Activated naive CD4-positive, alpha-beta T cell treated with Interleukin-2 at 50 U/mL for 16 hours (primary cell): Measurements from ENCODE around the gene APBB1.

Experiments
- DNase-seq: peaks from one replicate; pipeline ENCODE4 v3.0.0-alpha.2; 2020

APBB1 gene

GRCh38 chr11:6389905-6390717, 28.8 kb downstream of the APBB1 start, which contains the start of gene SMPD1:
TSS of gene SMPD1 (plus strand) at chr11:6390474. CDS start at chr11:6390599, 125 bp downstream.
- peak; percentile 93 for DNase-seq

- no peak for DNase-seq
Measured at GRCh38 chr11:6388748-6389147, 30.1 kb downstream of the APBB1 start.

DNA sequence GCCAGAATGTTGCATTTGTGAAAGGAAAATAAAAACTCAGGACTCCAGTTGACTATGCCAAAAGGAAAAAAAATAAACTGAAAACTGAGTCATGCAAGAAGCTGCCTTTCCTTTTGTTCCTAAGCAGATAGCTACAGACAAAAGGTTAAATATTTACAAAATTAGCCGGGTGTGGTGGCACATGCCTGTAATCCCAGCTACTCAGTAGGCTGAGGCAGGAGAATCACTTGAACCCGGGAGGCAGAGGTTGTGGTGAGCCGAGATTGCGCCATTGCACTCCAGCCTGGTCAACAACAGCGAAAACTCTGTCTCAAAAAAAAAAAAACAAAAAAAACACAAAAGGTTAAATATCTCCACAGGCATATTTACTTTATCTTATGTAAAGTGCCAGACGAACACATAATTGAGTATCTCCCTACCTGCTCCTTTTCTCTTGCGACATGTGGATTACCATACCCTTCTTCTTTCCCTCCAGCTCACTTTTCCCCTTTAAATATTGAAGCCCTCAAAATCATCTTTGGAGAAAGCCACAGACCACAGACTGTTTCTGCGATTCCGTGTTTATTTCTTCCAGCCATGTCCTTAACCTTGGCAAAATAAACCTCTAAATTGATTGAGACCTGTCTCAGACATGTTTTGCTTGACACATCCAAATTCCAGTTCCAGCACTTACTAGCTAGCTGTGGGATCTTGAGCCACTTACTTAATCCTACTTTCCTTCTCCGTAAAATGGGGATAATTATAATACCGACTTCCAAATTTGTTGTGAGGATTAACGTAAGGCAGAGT, 30.9 kb downstream of the APBB1 start:
- DNase-seq, result no peak

DNA sequence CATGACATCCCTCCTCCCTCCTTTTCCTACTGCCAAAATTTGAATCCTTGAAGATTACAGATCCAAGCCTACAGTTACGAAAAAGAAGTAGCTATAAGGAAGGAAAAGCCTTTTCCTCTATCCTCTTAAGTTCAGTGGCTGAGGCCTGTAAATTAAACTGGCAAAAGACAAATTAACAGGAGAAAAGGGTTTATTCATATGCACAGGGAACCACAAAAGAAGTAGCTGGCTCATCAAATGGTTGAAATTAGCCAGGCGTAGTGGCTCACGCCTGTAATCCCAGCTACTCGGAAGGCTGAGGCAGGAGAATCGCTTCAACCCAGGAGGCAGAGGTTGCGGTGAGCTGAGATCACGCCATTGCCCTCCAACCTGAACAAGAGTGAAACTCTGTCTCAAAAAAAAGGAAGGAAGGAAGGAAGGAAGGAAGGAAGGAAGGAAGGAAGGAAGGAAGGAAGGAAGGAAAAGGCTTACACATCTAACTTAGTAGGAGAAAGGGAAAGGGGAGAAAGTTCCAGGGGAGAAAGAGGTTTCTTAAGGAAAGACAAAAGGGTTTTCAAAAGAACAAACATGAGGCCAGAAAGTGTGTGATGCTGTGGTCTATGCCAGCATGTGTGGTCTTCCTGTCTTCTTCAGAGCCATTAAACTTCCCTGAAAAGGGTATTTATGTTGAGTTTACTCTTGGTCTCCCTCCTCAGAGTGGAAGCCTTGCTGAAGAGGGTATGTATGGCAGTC, 33.7 kb downstream of the APBB1 start:
- DNase-seq, result no peak

DNA sequence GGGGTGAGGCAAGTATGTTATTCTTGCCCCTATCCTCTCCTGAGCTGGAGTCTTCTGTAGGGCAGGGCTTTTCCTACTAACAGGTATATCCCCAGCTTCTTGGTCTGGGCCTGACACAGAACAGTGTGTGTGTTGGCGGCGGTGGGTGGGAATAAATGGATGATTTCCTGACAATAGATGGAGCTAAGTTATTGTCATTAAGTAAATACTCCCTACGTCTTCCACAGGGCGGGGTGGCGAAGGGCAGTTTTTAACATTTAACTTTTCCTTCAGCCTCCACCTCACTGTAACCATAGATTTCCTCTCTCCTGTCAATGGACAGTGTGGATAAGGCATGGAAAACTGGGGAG, 40.3 kb downstream of the APBB1 start:
- DNase-seq, result no peak

DNA sequence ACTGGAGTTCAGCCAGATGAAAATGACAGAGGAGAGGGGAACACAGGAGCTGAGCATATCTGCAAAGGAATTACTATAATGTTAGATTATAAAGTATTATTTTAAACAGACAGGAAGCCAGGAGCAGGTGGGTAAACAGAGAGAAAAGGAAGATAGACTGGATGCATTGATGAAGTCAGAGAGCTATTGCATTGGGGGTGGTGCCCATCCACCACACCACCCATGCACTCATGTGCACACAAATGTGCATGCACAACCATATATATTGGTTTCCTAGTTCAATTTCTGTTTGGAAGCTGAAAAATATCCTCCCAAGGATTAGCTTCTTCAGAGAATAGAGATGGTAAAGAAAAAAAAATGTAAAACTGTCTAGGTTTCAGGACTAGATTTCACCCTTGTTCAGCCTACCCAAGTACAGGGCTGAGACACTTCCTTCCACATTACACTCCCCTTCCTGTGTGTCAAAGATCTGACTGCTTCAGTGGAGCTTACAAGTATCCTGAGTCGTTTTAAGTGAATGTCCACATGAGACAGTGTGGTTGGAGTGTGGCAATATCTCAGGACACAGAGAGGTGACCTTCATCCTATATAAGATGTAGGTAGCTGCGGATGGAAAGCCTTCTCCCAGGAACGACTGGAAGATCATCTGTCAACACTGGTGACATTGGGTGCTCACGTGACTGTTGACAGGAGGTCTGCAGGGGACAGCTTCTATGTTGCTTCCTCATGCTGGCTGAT, 40.8 kb downstream of the APBB1 start:
- no peak for DNase-seq

DNA sequence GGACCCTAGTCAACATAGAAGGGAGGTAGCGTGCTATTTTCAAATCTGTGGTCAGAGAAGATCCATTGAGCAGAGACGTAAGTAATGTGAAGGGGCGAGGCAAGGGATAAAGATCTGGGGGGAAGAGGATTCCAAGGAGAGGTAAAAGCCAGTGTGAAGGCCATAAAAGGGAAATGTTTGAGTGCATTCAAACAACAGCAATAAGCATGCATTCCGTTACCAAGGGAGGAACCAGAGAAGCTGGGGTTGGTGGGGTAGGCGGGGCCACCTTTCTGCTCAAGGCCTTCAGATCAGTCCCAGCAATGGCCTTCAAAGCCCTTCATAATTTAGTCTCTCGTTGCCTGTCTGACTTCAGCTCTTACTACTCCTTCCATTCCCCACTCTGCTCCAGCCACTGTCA, 47.1 kb downstream of the APBB1 start:
- no peak for DNase-seq

GRCh38 chr11:6365659-6366058, 53.2 kb downstream of the APBB1 start:
- no peak for DNase-seq

DNA sequence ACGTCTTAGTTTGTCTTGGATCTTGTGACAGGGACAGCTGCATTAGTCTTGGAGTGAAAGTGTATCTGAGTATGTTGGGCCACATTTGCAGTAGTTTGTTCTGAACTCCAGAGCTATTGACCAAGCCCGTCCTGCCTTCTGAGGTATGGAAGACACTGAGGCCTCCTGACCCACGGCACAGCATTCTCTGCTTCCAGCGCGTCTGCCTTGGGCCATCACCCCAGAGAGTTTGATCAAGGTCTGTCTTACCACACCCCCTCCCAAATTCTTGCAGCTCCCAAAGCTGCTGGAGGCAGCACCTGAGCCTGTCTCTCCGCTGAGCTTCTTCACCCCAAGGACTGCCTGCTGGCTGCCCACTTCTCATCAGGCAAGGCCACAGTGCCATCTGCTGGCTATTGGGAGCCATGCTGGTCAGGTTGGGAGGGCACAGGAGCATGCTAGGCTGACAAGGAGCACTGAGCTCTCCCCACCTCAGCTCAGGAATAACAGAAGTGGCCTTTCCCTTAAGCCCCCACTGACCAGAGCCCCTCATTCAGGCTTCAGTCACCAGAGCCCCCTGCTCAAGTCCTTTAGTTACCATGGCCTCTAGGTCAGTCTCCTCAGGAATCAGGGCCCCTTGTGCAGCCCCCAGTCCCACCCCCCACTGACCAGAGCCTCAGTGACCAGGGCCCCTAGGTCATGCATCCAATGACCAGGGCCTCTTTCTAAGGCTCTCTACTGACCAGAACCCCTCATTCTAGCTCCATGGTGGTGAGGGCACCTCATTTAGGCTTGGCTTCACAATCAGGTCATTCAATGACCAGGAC, 55.8 kb downstream of the APBB1 start:
- peak; percentile 75 for DNase-seq

GRCh38 chr11:6362185-6362872, 56.6 kb downstream of the APBB1 start:
- no peak for DNase-seq

- no peak for DNase-seq
Measured at GRCh38 chr11:6360183-6360582, 58.7 kb downstream of the APBB1 start.

- DNase-seq, result peak; percentile 57
Measured at GRCh38 chr11:6357222-6357621, 61.7 kb downstream of the APBB1 start.

DNA sequence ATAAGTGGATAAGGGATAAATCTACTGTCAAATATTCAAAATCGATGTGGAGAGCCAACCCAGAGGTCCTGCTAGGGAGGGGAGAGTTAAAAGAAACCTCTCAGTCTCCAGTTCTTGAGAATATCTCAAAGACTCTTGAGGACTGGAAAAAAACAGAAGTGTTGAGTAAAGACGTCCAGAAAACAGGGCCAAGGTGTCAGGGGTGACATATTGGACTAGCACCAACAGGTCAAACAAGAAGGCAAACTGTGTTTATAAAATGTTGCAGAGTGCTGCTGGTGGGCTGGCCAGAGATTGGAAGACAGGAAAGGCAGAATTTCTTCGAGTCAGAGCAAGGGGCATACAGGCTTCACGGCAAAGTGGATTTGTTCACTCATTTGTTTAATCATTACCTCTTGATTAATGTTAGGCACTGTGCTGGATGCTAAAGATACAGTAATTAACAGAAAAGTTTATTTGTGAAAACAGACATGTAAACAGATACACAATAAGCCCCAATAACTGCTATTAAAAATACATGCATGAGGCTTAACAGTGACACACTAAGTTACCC, 62.3 kb downstream of the APBB1 start:
- DNase-seq, result no peak

- no peak for DNase-seq
Measured at GRCh38 chr11:6354651-6355485, 64.0 kb downstream of the APBB1 start.

DNA sequence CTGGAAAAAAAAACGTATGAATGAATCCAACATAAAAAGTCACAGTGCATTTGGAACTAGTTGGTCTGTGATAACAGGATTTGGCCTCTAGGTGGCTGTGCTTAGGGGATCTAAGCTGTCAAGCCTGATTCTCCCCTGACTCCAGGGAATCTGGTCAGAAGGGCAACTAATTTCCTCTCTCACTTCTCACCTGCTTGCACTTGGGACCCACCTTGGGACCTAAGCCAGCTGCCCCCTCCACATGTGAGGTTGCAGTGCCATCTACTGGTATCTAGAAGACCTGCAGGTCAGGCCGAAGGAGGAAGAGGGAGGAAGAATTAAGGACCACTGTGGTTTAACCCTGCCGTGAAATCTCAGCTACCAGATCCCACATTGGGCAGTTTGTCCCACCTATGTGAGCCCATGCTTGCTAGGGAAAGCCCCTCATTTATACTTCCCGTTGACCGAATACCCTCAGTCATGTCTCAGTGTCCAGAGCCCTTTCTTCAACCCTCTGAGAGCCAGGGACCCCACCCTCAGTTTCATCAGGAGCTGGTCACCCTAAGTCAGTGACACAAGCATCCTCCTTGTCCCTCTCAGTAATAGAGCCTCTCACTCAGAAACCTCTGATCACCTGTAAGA, 65.4 kb downstream of the APBB1 start:
- peak; percentile 59 for DNase-seq

DNA sequence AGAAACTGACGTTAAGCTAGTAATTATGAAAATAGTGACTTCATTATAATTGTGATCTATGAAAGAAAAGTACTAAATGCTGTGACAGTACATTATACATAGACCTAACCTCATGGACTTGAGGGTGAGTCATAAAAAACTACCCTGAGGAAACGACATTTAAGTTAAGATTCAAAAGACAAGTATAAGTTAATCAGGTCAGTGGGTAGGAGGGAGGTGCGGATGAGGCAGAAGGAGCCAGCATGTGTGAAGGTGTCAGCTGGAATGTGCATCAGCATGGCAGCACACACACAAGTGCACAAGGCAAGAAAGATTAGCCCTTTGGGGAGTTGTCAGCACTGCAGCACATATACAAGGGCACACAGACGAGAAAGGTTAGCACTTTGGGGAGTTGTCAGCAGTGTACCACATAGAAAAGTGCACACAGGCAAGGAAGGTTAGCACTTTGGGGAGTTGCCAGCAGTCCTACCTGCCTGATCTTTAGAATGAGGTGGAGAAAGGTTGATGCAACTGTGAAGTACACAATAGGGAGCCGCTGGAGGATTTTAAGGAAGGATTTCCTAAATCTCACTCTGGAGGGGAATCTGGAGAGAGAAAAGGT, 67.0 kb downstream of the APBB1 start:
- peak; percentile 34 for DNase-seq

DNA sequence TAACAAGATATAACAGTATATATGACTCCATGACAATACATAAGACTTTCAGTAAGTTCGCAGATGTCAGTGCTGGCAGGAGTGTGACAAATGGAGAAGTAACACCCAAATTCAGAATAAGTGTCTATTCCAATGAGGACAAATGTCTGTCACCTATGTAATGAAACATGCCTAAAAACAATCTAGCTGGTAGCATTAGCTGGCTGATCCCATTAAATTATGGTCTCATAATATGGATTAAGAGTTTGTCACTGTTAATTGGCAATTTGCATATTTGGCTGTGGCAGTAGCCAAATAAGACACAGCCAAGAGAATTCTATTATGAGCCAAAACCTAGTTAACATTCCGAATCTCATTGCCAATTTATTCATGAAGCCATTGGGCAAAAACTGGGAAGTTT, 68.4 kb downstream of the APBB1 start:
- no peak for DNase-seq

DNA sequence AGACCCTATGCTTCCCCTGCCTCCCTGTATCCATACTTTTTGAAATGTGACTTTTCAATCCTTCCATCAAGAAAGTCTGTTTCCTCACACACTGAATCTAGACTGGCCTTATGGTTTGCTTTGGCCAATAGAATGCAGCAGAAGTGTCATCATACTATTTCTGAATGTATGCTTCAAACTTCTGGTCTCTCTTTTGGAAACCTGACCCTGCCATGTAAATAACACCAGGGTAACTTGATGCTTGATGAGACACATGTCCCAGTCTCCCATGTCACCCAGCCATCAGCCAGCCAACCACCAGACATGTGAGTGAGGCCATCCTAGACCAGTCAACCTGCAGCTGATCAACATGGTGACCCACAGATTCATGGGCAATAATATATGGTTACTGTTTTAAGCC, 68.9 kb downstream of the APBB1 start:
- DNase-seq, result no peak

- no peak for DNase-seq
Measured at GRCh38 chr11:6345366-6345765, 73.5 kb downstream of the APBB1 start.
